T-helper 1 cell treated with Interleukin-12 subunit alpha and Interleukin-12 subunit beta and Interleukin-4 antibody, amounts not matched to agents 30 μg/mL and 1 μg/mL, for 36 hours (primary cell): ENCODE results near the gene SLC6A6.
A peak's percentile ranks its signal among the peaks of the same experiment; 100 is the strongest.

Experiments
- H3K27ac Mint-ChIP-seq: one replicate; pipeline ENCODE4 v1.8.0; 2021; ENCODE audit warnings: mild to moderate bottlenecking, mixed read lengths
- H3K27me3 Mint-ChIP-seq: one replicate; pipeline ENCODE4 v1.8.0; 2021; ENCODE audit warnings: low read depth, mixed read lengths
- H3K36me3 Mint-ChIP-seq: one replicate; pipeline ENCODE4 v1.8.0; 2021; ENCODE audit warnings: low read depth, mixed read lengths
- H3K4me1 Mint-ChIP-seq: one replicate; pipeline ENCODE4 v1.8.0; 2021; ENCODE audit warnings: low read depth, mixed read lengths
- H3K4me3 Mint-ChIP-seq: one replicate; pipeline ENCODE4 v1.8.0; 2021; ENCODE audit warnings: mild to moderate bottlenecking, moderate library complexity, mixed read lengths
- H3K9me3 Mint-ChIP-seq: one replicate; pipeline ENCODE4 v1.8.0; 2021; ENCODE audit warnings: mixed read lengths

The SLC6A6 gene

GRCh38 chr3:14460342-14461005, 58.1 kb downstream of the SLC6A6 start:
- Mint-ChIP-seq H3K4me1 (peaks cover 8% of the 10 kb centered on the region), H3K27ac (peak overlapping the region; percentile 36), H3K9me3 (no peaks in the 10 kb centered on the region), H3K27me3 (no peaks in the 10 kb centered on the region), H3K4me3 (no peak overlapping the region), H3K36me3 (peaks cover 17% of the 10 kb centered on the region)

- peaks cover 17% of the 10 kb centered on the region for H3K36me3 Mint-ChIP-seq
- H3K27me3 Mint-ChIP-seq: no peaks in the 10 kb centered on the region
- H3K27ac Mint-ChIP-seq: peak overlapping the region; percentile 36
- H3K4me3 Mint-ChIP-seq: no peak overlapping the region
- H3K9me3 Mint-ChIP-seq: no peaks in the 10 kb centered on the region
- H3K4me1 Mint-ChIP-seq: peaks cover 8% of the 10 kb centered on the region
Measured at GRCh38 chr3:14461006-14461747, 58.8 kb downstream of the SLC6A6 start.

- Mint-ChIP-seq H3K27ac (no peak overlapping the region), H3K36me3 (peaks cover 17% of the 10 kb centered on the region), H3K9me3 (no peaks in the 10 kb centered on the region), H3K4me1 (peaks cover 8% of the 10 kb centered on the region), H3K4me3 (no peak overlapping the region), H3K27me3 (no peaks in the 10 kb centered on the region)
Measured at GRCh38 chr3:14461748-14462324, 59.4 kb downstream of the SLC6A6 start.

GRCh38 chr3:14462738-14463137, 60.3 kb downstream of the SLC6A6 start:
- H3K27ac Mint-ChIP-seq: no peak overlapping the region
- no peaks in the 10 kb centered on the region for H3K9me3 Mint-ChIP-seq
- no peak overlapping the region for H3K4me3 Mint-ChIP-seq
- H3K36me3 Mint-ChIP-seq: peaks cover 17% of the 10 kb centered on the region
- H3K4me1 Mint-ChIP-seq: peaks cover 8% of the 10 kb centered on the region
- H3K27me3 Mint-ChIP-seq: no peaks in the 10 kb centered on the region

DNA sequence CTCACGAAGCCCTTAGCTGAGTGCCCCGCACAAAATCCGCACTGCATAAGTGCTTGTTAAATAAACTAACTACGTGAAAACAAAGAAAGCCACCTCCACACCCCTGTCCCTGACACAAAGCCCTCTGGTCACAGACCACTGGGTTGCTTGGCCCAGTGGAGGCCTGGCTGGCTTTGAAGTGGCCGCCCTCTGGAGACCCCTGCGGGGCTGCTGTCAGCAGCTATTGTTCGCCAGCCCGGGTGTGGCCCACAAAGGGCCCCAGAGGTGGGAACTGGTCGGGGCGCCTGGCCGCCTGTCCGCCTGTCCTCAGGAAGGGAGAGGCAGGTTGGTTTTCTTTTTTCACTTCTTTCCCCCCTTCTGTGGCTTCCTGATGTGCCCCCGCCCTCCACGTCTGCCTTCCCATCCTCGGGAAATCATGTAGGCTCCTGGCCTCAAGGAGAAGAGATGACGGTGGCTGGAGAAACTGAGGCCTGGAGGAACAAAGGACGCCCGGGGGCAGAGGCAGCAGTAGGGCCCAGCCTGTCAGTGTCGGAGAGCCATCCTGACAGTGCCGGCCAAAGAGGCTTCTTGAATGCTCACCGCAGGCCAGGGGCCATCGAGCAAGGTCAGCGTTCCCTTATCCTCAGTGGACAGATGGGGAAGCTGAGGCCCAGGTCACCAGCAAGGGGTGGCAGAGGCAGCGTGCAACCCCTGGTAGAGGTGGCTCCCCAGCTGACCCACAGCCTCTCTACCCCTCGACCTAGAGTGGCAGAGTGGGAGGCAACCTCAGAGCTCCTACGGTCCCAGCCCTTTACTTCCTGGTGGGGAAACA, 61.1 kb downstream of the SLC6A6 start:
- no peaks in the 10 kb centered on the region for H3K27me3 Mint-ChIP-seq
- H3K4me1 Mint-ChIP-seq: peaks cover 8% of the 10 kb centered on the region
- no peaks in the 10 kb centered on the region for H3K9me3 Mint-ChIP-seq
- no peak overlapping the region for H3K27ac Mint-ChIP-seq
- peaks cover 17% of the 10 kb centered on the region for H3K36me3 Mint-ChIP-seq
- no peak overlapping the region for H3K4me3 Mint-ChIP-seq

DNA sequence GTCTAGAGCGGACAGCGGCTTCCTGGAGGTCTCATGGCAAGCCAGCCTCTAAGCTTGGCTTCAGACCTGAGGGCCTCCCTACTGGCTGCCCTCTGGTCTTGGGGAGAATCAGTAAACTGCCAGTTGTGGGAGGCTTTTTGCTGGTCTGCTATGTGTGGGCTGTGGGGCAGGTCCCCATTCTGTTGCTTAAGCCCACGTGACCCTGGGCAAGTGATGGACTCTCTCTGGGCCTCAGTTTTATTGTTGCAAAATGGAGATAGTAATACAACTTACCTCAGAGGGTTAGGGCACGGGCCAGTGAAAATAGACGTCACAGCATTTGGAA, 61.7 kb downstream of the SLC6A6 start:
- Mint-ChIP-seq H3K27me3 (no peaks in the 10 kb centered on the region), H3K4me3 (no peak overlapping the region), H3K36me3 (peaks cover 17% of the 10 kb centered on the region)

DNA sequence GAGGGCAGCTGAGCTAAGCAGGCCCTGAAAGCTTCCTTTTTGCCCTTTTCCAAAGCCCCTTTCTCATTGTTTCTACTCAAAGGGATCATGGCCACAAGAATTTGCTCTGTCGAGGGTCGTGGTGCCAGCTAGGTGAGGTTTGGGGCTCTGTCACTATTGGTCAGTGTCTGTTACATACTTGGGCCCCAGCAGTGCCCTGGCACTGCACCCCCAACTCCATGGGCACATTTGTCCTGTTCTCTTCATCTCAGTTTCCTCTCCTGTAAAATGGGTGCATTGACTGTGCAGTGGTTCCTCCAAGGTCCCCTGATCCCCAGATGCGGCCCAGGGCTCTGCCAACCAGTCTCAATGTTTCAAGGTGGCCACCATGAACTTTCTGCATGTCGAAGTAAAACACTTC, 62.1 kb downstream of the SLC6A6 start:
- Mint-ChIP-seq H3K36me3 (peaks cover 15% of the 10 kb centered on the region), H3K4me1 (peaks cover 8% of the 10 kb centered on the region), H3K27ac (no peak overlapping the region), H3K9me3 (no peaks in the 10 kb centered on the region), H3K27me3 (no peaks in the 10 kb centered on the region), H3K4me3 (no peak overlapping the region)

More for the DNA sequence above, 61.7 kb downstream of the SLC6A6 start:
- H3K4me1 Mint-ChIP-seq: peaks cover 8% of the 10 kb centered on the region
- H3K27ac Mint-ChIP-seq: no peak overlapping the region
- H3K9me3 Mint-ChIP-seq: no peaks in the 10 kb centered on the region

DNA sequence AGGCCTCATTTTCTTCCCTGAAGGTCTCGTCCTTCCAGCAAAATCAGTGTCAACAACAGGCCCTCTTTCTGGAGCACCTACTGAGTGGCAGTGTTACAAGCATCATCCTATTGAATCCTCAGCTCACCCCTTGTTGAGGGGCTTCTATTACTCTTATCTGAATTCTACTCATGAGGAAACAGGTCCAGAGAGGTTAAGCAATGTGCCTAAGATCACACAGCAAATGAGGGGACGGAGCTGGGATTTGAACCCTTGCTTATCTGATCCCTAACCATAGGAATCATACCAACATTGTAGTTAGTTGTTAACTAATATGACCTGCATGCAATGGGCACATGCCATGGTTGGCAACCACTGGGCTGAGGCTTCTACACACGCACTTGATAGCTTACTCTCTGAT, 63.0 kb downstream of the SLC6A6 start:
- no peak overlapping the region for H3K4me3 Mint-ChIP-seq
- H3K27ac Mint-ChIP-seq: no peak overlapping the region
- H3K27me3 Mint-ChIP-seq: no peaks in the 10 kb centered on the region
- peaks cover 8% of the 10 kb centered on the region for H3K36me3 Mint-ChIP-seq
- peaks cover 2% of the 10 kb centered on the region for H3K4me1 Mint-ChIP-seq
- H3K9me3 Mint-ChIP-seq: no peaks in the 10 kb centered on the region

DNA sequence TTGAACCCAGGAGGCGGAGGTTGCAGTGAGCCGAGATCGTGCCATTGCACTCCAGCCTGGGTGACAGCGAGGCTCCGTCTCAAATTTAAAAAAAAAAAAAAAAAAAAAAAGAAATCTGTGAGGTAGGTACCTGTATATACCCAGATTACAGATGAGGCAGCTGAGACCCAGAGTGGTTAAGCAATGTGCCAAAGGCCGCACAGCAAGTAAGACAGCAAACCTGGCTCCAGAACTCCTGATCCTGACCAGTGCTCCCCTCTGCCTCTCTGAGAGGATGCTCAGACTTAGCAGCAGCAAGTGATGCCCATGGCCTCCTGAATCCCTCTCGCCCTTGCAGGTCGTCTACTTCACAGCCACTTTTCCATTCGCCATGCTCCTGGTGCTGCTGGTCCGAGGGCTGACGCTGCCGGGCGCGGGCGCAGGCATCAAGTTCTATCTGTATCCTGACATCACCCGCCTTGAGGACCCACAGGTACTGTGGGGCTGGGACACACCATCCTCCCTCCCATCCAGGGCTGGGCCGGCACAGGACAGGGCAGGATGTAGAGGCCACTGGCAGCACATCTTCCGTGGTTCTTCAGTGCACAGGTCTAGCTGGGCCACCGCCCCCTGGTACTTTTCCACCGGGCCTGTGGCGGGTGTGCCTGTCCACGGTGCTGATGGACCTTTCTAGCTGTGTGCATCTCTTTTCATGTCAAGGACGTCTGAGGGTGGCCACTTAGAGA, 63.9 kb downstream of the SLC6A6 start:
- peaks cover 5% of the 10 kb centered on the region for H3K4me1 Mint-ChIP-seq
- H3K9me3 Mint-ChIP-seq: no peaks in the 10 kb centered on the region
- H3K27ac Mint-ChIP-seq: no peak overlapping the region
- no peak overlapping the region for H3K4me3 Mint-ChIP-seq
- peaks cover 8% of the 10 kb centered on the region for H3K36me3 Mint-ChIP-seq
- no peaks in the 10 kb centered on the region for H3K27me3 Mint-ChIP-seq

GRCh38 chr3:14467814-14468620, 65.6 kb downstream of the SLC6A6 start:
- Mint-ChIP-seq H3K27me3 (no peaks in the 10 kb centered on the region), H3K9me3 (no peaks in the 10 kb centered on the region), H3K27ac (no peak overlapping the region), H3K4me3 (no peak overlapping the region), H3K36me3 (peaks cover 7% of the 10 kb centered on the region), H3K4me1 (peaks cover 5% of the 10 kb centered on the region)

DNA sequence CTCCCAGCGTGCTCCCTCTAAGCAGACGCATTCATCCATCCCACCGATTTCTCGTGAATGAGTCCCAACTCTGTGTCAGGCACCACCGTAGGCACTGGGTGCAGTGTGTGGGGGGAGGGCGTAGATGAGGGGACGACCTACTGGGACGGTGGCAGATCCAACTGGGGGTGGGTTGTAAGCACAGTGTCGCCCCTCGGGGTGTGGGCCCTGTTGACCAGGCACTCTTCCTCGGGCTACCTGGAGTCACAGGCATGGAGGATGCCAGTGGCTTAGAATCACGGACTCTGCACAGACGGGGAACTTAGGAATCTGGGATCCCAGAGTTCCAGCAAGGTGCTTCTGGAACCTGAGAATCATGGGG, 66.2 kb downstream of the SLC6A6 start:
- Mint-ChIP-seq H3K27me3 (no peaks in the 10 kb centered on the region), H3K36me3 (peaks cover 8% of the 10 kb centered on the region), H3K4me1 (peaks cover 5% of the 10 kb centered on the region), H3K4me3 (no peak overlapping the region), H3K9me3 (no peaks in the 10 kb centered on the region), H3K27ac (no peak overlapping the region)

GRCh38 chr3:14470461-14470860, 68.1 kb downstream of the SLC6A6 start:
- Mint-ChIP-seq H3K4me1 (peaks cover 5% of the 10 kb centered on the region), H3K27ac (no peak overlapping the region), H3K9me3 (no peaks in the 10 kb centered on the region), H3K4me3 (no peak overlapping the region), H3K27me3 (no peaks in the 10 kb centered on the region), H3K36me3 (peaks cover 6% of the 10 kb centered on the region)

GRCh38 chr3:14471016-14471415, 68.6 kb downstream of the SLC6A6 start:
- H3K36me3 Mint-ChIP-seq: peaks cover 6% of the 10 kb centered on the region
- H3K9me3 Mint-ChIP-seq: no peaks in the 10 kb centered on the region
- H3K27me3 Mint-ChIP-seq: no peaks in the 10 kb centered on the region
- no peak overlapping the region for H3K27ac Mint-ChIP-seq
- H3K4me1 Mint-ChIP-seq: peaks cover 5% of the 10 kb centered on the region
- no peak overlapping the region for H3K4me3 Mint-ChIP-seq
